H54 (cell line): ENCODE measurements around the gene TMEM132D.

Source experiments
- DNase-seq: peaks from one replicate; pipeline ENCODE4 v3.0.0; 2011; ENCODE audit warnings: low spot score, mixed read lengths; ENCODE audit not compliant: insufficient read length
- FAIRE-seq: peaks from 3 replicates; lab custom pipeline; 2011; peaks lifted over from hg19 to GRCh38; lab: Jason Lieb, UNC
- POLR2A ChIP-seq: IDR thresholded peaks from 2 replicates; pipeline ENCODE4 v1.6.1; 2011; ENCODE audit warnings: low read depth, mild to moderate bottlenecking, low read length

TMEM132D gene

DNA sequence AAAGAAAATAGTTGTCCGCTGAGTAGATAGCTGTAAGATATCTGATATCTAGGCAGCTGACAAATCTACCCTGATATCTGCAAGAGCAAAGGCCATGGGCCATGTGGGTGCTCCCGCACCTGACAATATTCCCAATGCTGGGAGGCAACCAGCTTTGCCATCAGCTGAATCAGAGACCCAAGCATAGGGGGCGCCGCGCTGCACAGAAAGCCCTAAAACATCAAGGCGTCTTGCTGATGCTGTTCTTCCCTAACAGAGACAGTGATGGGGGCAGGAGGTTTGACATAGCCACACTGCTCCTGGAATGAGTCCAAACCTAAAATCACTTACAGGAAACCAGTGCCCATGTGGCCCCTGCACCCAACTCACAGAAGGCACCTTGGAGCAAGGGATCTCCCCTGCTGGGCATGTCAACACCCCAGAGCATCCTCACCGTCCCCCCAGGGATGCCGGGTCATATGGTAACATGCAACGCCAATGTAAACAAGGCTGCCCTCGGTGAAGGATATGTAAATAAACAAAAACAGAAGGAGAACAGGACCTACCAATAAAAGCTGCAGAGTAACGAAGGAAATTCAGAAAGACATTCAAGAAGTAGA lies 199.5 kb downstream of the TMEM132D start:
- DNase-seq = no peak
- TF ChIP-seq POLR2A = no peak
- FAIRE-seq = no peak

DNA sequence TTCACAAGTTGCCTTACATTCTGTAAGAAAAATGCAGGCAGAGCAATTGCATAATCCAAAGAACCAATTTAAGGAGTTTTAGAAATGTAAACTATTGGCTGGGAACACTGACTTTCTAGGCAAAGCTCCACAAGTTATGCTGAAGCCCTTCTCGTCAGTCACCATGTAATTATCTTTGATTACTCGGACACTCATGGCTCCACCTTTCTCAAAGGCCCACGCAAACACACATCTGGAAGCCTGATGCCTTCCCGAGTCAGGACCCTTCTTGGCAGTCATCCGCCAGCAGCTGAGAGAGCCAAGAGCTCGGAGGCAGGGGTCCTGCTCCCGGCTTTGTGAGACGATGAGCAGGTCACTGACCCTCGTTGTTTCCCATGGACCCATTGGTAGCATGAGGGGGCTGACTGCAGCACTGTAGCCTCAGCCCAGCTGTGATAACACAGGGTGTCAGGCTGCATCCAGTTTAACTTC lies 202.2 kb downstream of the TMEM132D start:
- DNase-seq = no peak
- no peak for FAIRE-seq
- TF ChIP-seq POLR2A = no peak

DNA sequence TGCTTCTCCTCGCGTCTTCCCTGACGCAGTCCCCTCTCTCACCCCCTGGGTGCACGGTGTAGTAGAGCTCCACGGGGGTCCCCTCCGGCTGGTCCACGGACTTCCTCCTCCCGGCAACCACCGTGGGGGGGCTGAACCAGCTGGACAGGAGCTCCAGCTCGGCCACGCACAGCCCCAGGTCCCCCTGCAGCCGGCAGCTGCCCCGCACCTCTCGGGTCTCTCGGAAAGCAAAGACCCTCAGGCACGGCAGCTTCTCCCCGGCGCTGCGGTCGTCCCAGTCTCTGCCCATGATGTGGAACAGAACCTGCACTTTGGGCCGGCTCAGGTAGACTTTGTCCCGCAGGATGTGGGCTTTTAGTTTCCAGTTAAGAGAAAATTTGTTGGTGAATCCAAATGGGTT lies 203.8 kb downstream of the TMEM132D start:
- TF ChIP-seq POLR2A = no peak
- no peak for FAIRE-seq
- DNase-seq = no peak

DNA sequence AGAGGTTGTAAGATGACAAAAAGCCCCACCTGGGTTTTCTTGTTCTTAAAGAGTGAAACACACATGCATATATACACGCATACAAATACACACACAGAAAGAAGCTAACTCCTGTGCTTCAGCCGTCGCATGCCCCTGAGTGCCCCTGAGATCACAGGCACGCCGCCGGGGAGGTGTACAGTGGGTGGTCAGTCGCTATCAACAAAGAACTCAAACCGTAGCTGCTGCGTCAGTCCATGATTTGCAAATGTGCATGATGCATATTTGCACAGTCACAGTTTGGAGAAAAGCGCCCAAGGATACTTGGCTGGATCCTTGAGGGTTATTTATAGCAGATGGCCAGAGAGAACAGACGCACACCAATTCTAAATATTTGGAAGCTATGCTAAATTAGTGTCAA lies 206.9 kb downstream of the TMEM132D start:
- FAIRE-seq = no peak
- TF ChIP-seq POLR2A = no peak
- no peak for DNase-seq

DNA sequence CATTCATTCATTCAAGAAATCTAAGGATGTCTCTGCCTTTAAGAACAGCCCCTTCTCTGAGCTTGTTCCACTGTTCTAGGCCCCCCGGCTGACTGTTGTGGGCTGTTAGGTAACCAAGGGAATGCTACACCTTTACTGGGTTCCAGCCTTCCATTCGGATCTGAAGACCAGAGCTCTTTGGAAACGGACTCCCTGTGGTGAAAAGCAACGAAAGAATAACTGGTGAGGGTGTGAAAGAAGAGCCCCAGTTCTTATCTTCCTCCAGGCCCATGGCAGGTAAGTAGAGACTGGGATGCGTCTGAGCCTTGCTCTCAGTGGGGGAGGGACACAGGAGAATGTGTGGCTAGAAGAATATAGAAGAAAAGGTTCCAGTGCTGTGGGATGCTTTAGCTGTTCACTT lies 207.4 kb downstream of the TMEM132D start:
- no peak for TF ChIP-seq POLR2A
- FAIRE-seq (no peak), DNase-seq (no peak)

DNA sequence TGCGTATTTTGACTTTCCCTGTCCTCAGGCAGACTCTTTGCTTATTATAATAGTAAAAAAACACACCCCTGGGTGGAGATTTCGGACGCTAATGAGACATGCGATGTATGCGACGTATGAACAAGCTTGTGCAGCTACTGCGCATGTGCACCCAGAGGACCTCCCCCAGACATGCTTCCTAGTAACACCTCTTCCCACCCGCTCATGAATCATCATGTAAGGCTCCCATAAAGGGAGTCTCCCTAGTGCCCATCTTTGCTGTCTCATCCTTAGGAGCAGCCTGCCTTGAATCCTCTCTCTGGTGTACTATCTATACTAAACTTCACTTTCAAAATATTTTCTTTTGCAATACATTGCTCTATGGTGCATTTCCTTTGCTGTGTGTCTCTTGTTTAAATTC lies 210.1 kb downstream of the TMEM132D start:
- FAIRE-seq (no peak), DNase-seq (no peak)
- no peak for TF ChIP-seq POLR2A

DNA sequence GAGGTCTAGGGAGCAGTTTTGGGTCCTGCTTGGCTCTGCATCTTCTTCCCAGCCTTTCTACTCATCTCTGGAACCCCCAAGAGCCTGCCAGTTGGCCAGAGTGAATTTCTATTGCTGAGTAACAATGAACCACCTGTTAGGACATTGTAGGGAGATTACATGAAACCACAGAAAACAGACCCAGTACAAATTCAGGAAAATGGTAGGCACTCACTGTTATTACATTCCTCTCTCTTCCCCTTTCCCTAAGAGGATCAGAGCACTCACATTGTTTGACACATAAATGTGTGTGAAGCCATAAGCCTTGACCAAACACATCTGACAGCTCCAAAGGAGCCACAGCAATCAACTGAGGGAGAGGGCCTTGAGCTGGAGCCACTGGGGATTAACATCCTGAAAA lies 216.1 kb downstream of the TMEM132D start:
- FAIRE-seq (no peak), DNase-seq (no peak)
- no peak for TF ChIP-seq POLR2A

DNA sequence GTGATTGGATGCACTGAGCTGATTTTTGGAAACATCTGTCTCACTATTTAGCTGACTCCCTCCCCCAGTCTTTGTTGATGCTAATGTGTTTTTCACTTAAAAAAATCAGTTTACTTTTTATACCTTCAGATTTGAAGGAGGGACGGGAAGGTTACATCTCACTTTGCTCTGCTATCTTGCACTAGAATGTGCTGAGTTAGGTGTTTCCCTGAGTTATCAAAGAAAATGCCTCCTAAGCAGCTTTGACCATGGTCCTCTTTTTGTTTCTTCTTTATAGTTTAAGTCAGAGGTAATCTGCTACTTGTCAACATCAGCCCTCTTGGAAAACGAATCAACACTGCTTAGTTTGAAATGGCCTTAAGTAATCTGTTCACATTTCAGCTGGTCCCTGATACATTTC lies 222.0 kb downstream of the TMEM132D start:
- no peak for FAIRE-seq
- no peak for TF ChIP-seq POLR2A
- no peak for DNase-seq

DNA sequence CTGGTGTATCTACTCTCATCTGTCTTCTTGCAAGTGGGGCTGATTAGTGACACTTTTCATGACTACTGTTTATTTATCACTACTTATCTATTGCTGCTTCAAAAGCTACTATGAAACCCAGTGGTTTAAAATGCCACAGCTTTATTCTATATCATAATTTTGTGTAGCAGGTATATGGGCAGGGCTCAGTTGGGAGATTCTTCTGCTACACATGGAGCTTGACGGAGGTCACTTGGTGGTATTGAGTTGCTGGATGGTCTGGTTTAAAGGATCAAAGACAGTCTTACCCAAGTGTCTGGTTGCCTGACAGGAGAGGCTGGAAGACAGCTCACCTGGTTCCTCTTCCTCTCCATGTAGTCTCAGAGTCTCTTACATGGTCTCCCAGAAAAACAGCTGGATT lies 222.7 kb downstream of the TMEM132D start:
- no peak for FAIRE-seq
- no peak for TF ChIP-seq POLR2A
- DNase-seq = no peak

DNA sequence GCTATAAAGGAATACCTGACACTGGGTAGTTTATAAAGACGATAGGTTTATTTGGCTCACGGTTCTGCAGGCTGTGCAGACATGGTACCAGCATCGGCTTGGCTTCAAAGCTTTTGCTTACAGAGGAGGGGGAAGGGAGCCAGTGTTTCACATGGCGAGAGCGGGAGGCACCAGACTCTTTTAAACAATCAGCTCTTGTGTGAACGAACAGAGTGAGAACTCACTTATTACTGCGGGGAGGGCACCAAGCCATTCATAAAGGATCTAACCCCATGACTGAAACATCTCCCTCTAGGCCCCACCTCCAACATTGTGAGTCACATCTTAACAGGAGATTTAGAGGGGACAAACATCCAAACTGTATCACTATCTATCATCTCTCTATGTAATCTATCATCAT lies 227.4 kb downstream of the TMEM132D start:
- FAIRE-seq = no peak
- DNase-seq = no peak
- no peak for TF ChIP-seq POLR2A

DNA sequence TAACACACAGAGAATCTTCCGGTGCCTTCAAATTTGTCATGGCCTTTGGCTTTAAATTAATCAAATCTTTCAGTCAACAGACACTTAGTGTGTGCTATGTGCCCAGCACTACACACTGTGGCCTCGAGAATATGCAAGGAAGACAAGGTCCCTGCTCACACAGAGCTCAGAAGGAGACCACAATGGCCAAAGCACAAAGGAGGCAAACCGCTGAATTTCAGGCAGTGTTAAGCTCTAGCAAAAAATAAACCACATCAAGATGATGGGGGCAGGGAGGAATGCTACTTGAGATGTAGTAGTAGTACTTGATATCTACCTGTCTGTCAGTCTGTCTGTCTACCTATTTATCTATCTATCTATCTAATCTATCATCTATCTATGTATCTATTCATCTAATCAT lies 227.9 kb downstream of the TMEM132D start:
- no peak for DNase-seq
- no peak for FAIRE-seq
- no peak for TF ChIP-seq POLR2A

DNA sequence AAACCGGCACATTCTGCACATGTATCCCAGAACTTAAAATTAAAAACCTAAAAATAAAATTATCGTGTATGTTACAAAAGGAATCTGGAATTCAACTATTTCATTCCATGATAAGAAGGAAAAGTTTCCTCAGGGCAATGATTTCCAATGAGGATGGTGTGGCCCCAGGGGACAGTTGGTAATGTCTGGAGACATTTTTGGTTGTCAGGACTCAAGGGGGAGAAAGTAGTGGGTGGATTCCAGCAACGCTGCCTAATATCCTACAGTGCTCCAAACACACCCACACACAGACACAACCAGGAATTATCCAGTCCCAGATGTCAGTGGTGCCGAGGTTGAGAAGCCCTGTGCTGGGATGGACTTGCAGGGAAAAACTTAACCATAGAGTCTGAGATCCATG lies 228.3 kb downstream of the TMEM132D start:
- no peak for DNase-seq
- FAIRE-seq = no peak
- TF ChIP-seq POLR2A = no peak

DNA sequence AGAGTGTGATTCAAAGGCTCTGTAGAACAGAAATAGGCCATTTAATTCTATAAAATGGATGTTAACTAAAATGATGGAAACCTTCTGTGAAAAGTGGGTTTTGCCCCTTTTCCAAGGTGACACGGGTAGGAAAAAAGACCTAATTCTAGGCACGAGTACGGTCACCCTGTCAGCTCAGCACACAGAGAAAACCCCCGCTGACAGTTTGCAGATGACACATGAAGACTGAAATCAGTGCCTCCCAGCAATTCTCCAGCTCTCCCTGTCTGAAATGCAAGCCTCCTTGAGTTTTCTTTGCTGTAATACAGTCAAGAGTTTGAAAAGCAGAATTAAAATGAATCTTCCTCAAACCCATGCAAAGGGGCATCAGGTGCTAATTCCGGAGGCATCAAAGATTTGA lies 230.0 kb downstream of the TMEM132D start:
- no peak for FAIRE-seq
- DNase-seq = no peak
- TF ChIP-seq POLR2A = no peak

DNA sequence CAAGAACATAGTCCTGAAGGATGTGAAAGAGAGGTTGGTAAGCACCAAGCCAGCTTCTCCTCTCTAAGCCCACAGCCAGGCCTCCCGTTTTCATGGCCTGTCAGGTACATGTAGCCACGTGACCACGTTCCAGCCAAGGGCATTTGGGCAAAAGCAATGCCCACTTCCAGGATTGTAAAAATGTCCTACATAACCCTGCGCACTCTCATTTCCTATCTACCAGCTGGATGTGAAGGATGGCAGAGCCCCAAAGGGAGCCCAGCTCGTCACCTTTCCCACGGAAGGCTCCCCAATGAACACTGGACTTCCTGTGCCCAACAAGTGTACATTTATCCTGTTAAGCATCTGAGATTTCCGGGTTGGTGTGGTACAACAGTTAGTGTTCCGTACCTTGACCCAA lies 231.7 kb downstream of the TMEM132D start:
- DNase-seq (no peak), FAIRE-seq (no peak)
- TF ChIP-seq POLR2A = no peak

DNA sequence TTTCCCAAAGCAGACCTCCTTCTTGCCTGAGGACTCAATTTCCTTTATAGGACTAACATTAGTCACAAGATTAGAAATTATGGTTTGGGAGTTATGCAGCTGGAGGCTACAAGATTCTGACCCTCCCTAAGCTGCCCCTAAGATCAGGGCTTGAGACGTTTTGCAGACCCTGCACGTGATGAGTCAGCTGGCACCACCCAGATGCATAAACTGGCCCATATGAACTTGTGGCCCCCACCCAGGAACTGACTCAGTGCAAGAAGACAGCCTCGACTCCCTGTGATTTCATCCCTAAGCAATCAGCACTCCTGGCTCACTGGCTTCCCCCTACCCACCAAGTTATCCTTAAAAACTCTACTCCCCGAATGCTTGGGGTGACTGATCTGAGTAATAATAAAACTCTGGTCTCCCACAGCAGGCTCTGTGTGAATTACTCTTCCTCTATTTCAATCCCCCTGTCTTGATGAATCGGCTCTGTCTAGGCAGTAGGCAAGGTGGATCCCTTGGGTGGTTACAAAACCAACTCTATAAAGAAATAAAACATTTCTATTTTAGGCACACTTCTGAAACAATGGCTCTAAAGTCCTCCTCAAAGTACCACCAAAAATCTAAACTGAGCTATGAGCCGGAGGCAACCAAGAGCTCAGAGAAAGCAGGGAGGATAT lies 233.4 kb downstream of the TMEM132D start:
- DNase-seq (no peak), FAIRE-seq (no peak)
- no peak for TF ChIP-seq POLR2A
